Endodermal cell (in vitro differentiated cells): Measurements from ENCODE around the gene ERC1. TPM values are rescaled to one million over a fixed set of nuclear protein-coding genes. Genes with fewer than 3 reads are reported as not detected.

Experiments used
- DNase-seq: peaks from one replicate; pipeline ENCODE4 v3.0.0-alpha.2; 2017
- H3K27ac ChIP-seq: 2 replicates; pipeline ENCODE4 v1.5.1; 2013; ENCODE audit warnings: mild to moderate bottlenecking, low read depth, low read length, moderate library complexity
- H3K27me3 ChIP-seq: 2 replicates; pipeline ENCODE4 v1.6.1; 2013; ENCODE audit warnings: mild to moderate bottlenecking, low read length, moderate library complexity; ENCODE audit not compliant: insufficient read depth, control insufficient read depth, poor library complexity, severe bottlenecking
- H3K36me3 ChIP-seq: 2 replicates; pipeline ENCODE4 v1.7.0; 2013; ENCODE audit warnings: mild to moderate bottlenecking, low read length, moderate library complexity; ENCODE audit not compliant: control insufficient read depth, insufficient read depth
- H3K4me1 ChIP-seq: one replicate; pipeline ENCODE4 v1.7.0; 2013; ENCODE audit warnings: low read length; ENCODE audit not compliant: control insufficient read depth, insufficient read depth
- H3K4me3 ChIP-seq: 2 replicates; pipeline ENCODE4 v1.5.1; 2013; ENCODE audit warnings: mild to moderate bottlenecking, low read length, moderate library complexity
- H3K9ac ChIP-seq: 2 replicates; pipeline ENCODE4 v1.6.1; 2013; ENCODE audit warnings: mild to moderate bottlenecking, low read length, moderate library complexity; ENCODE audit not compliant: poor library complexity, severe bottlenecking; ENCODE audit errors: extremely low read depth
- H3K9me3 ChIP-seq: 2 replicates; pipeline ENCODE4 v1.6.1; 2013; ENCODE audit warnings: mild to moderate bottlenecking, low read length, moderate library complexity; ENCODE audit not compliant: control insufficient read depth
- H3K27ac Mint-ChIP-seq: 2 replicates; pipeline ENCODE4 v1.8.0; 2020; ENCODE audit warnings: mixed read lengths
- H3K27me3 Mint-ChIP-seq: 2 replicates; pipeline ENCODE4 v1.8.0; 2021; ENCODE audit warnings: mild to moderate bottlenecking, mixed read lengths; ENCODE audit not compliant: insufficient read depth
- H3K36me3 Mint-ChIP-seq: 2 replicates; pipeline ENCODE4 v1.8.0; 2020; ENCODE audit warnings: low read depth, mixed read lengths
- H3K4me1 Mint-ChIP-seq: 2 replicates; pipeline ENCODE4 v1.8.0; 2020; ENCODE audit warnings: mixed read lengths
- H3K4me3 Mint-ChIP-seq: 2 replicates; pipeline ENCODE4 v1.8.0; 2020; ENCODE audit warnings: mild to moderate bottlenecking, moderate library complexity, mixed read lengths
- H3K9me3 Mint-ChIP-seq: 2 replicates; pipeline ENCODE4 v1.8.0; 2020; ENCODE audit warnings: mild to moderate bottlenecking, mixed read lengths
- CTCF ChIP-seq: fragments of 200-600 bp; sonication (generic); conservative IDR thresholded peaks from 2 replicates; pipeline ENCODE4 v1.5.0; 2021; ENCODE audit warnings: antibody characterized with exemption, mild to moderate bottlenecking
- WGBS, 2 experiments: methylation state at CpG; one replicate each; pipeline versions ENCODE4 v1.1.5 to v1.1.7; 2013; ENCODE audit warnings: missing lambda C conversion rate in 2 of 2, mixed read lengths in 1 of 2; ENCODE audit not compliant: insufficient coverage in 1 of 2, insufficient read length in 1 of 2; 5-methylcytosine and 5-hydroxymethylcytosine counted together
- total RNA-seq, 2 donors: library from RNA; stranded (reverse); fragmentation: NEBNext Ultra II Directional in 1 of 2; extraction: Animal tissue kit (Norgen Biotek cat#: 25700) in 1 of 2; gene quantifications; 2 replicates in 1 of 2; 3 replicates in 1 of 2; pipeline ENCODE4 v1.2.1, GENCODE V29; 2021

ERC1 gene
- total RNA-seq, 2 donors from 2014 or later = 60.6 to 159 TPM

DNA sequence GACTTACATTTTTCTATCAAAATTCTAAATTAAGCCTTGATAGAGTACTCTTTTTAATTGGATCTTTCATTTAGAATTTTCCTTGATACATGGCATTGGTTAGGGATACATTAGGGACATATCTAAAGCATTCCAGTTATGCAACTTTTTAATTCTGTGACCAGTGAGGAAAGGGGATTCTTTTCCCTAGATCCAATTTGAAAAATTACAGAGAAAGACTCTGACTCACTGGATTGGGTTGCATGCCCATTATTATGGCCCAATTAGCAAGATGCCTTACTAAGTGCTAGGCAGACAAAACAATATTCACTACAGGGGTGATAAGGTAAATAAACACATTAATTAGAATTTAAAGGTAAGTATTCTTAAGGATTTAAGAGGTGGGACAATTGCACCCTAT is 36.3 kb upstream of the ERC1 start:
- Histone ChIP-seq H3K36me3 (no peaks in the 10 kb centered on the region), H3K27me3 (no peaks in the 10 kb centered on the region), H3K9ac (no peak overlapping the region), H3K9me3 (no peaks in the 10 kb centered on the region), H3K4me3 (no peak overlapping the region), H3K27ac (no peak overlapping the region), H3K4me1 (no peaks in the 10 kb centered on the region)
- no peak overlapping the region for H3K27ac Mint-ChIP-seq
- no peaks in the 10 kb centered on the region for H3K27me3 Mint-ChIP-seq
- no peak overlapping the region for H3K4me3 Mint-ChIP-seq
- peaks cover 2% of the 10 kb centered on the region for H3K9me3 Mint-ChIP-seq
- peaks cover 3% of the 10 kb centered on the region for H3K4me1 Mint-ChIP-seq
- no peaks in the 10 kb centered on the region for H3K36me3 Mint-ChIP-seq
- no peak for TF ChIP-seq CTCF
- no peak for DNase-seq

GRCh38 chr12:955939-956338 is 35.1 kb upstream of the ERC1 start:
- H3K9me3 Mint-ChIP-seq = peaks cover 2% of the 10 kb centered on the region
- H3K4me3 ChIP-seq = no peak overlapping the region
- no peak for DNase-seq
- H3K9me3 ChIP-seq = no peaks in the 10 kb centered on the region
- H3K27me3 Mint-ChIP-seq = no peaks in the 10 kb centered on the region
- H3K4me1 Mint-ChIP-seq = peaks cover 3% of the 10 kb centered on the region
- H3K27me3 ChIP-seq = no peaks in the 10 kb centered on the region
- H3K36me3 ChIP-seq = no peaks in the 10 kb centered on the region
- TF ChIP-seq CTCF = no peak
- H3K9ac ChIP-seq = no peak overlapping the region
- no peak overlapping the region for H3K4me3 Mint-ChIP-seq
- WGBS, 2 experiments = 80 to 97% methylated on average over 5 to 6 of the region's 6 CpGs
- H3K27ac Mint-ChIP-seq = no peak overlapping the region
- no peaks in the 10 kb centered on the region for H3K36me3 Mint-ChIP-seq
- no peak overlapping the region for H3K27ac ChIP-seq
- no peaks in the 10 kb centered on the region for H3K4me1 ChIP-seq

- no peak overlapping the region for H3K9ac ChIP-seq
- no peak overlapping the region for H3K4me3 ChIP-seq
- Mint-ChIP-seq H3K36me3 (no peaks in the 10 kb centered on the region), H3K9me3 (peaks cover 2% of the 10 kb centered on the region), H3K27me3 (no peaks in the 10 kb centered on the region), H3K4me1 (peaks cover 3% of the 10 kb centered on the region), H3K4me3 (no peak overlapping the region), H3K27ac (no peak overlapping the region)
- H3K4me1 ChIP-seq = no peaks in the 10 kb centered on the region
- no peaks in the 10 kb centered on the region for H3K27me3 ChIP-seq
- no peaks in the 10 kb centered on the region for H3K9me3 ChIP-seq
- 69 to 80% methylated on average over 5 to 8 of the region's 8 CpGs for WGBS, 2 experiments
- no peaks in the 10 kb centered on the region for H3K36me3 ChIP-seq
- TF ChIP-seq CTCF = no peak
- no peak for DNase-seq
- no peak overlapping the region for H3K27ac ChIP-seq
Observed at GRCh38 chr12:958588-959123, 32.4 kb upstream of the ERC1 start.
